CD4-positive, alpha-beta memory T cell (primary cell): ENCODE results near the gene CXCR6. TPM values are rescaled to one million over a fixed set of nuclear protein-coding genes. Genes with fewer than 3 reads are reported as not detected.

Source experiments
- CTCF ChIA-PET: fragments of 350-600 bp; sonication (Branson Sonifier 250); formaldehyde crosslinking; loops from one replicate; lab custom pipeline; 2021; ENCODE audit warnings: inconsistent platforms; ENCODE audit not compliant: partially characterized antibody; lab: Charles Lee
- POLR2A ChIA-PET: fragments of 350-600 bp; sonication (Branson Sonifier 250); formaldehyde crosslinking; loops from one replicate; lab custom pipeline; 2021; ENCODE audit not compliant: partially characterized antibody; lab: Charles Lee
- DNase-seq, 5 donors: peaks; one replicate each; pipeline versions ENCODE4 v3.0.0 to v3.0.0-alpha.2; 2020 to 2022; ENCODE audit warnings: mixed read lengths in 1 of 5
- H3K27ac ChIP-seq: one replicate; pipeline ENCODE4 v1.7.0; 2013; ENCODE audit warnings: low read depth, low read length
- H3K27me3 ChIP-seq: 2 replicates; pipeline ENCODE4 v1.7.0; 2013; ENCODE audit warnings: mild to moderate bottlenecking, low read length, moderate library complexity; ENCODE audit not compliant: insufficient read depth
- H3K36me3 ChIP-seq: 2 replicates; pipeline ENCODE4 v1.7.0; 2013; ENCODE audit warnings: mild to moderate bottlenecking, low read length, moderate library complexity; ENCODE audit not compliant: insufficient read depth
- H3K4me1 ChIP-seq: 2 replicates; pipeline ENCODE4 v1.7.0; 2013; ENCODE audit warnings: mild to moderate bottlenecking, low read length, moderate library complexity; ENCODE audit not compliant: insufficient read depth
- H3K4me3 ChIP-seq, 2 donors: one replicate each; pipeline ENCODE4 v1.7.0; 2013; ENCODE audit warnings: low read length in 2 of 2, mild to moderate bottlenecking in 1 of 2
- H3K9me3 ChIP-seq, 2 donors: one replicate each; pipeline ENCODE4 v1.7.0; 2013; ENCODE audit warnings: low read length in 2 of 2, control low read depth in 1 of 2; ENCODE audit not compliant: control insufficient read depth in 1 of 2
- H3K27ac Mint-ChIP-seq, 7 donors: one replicate each; pipeline ENCODE4 v1.8.0; 2020 to 2021; ENCODE audit warnings: mixed read lengths in 7 of 7, mild to moderate bottlenecking in 6 of 7, inconsistent platforms in 3 of 7, moderate library complexity in 3 of 7
- H3K27me3 Mint-ChIP-seq, 2 donors: one replicate each; pipeline ENCODE4 v1.8.0; 2020 to 2021; ENCODE audit warnings: mixed read lengths in 2 of 2
- H3K36me3 Mint-ChIP-seq, 2 donors: one replicate each; pipeline ENCODE4 v1.8.0; 2020 to 2021; ENCODE audit warnings: mixed read lengths in 2 of 2, inconsistent platforms in 1 of 2, mild to moderate bottlenecking in 1 of 2
- H3K4me1 Mint-ChIP-seq, 4 donors: one replicate each; pipeline ENCODE4 v1.8.0; 2020 to 2021; ENCODE audit warnings: mixed read lengths in 4 of 4, mild to moderate bottlenecking in 1 of 4
- H3K4me3 Mint-ChIP-seq, 8 donors: one replicate each; pipeline ENCODE4 v1.8.0; 2020 to 2021; ENCODE audit warnings: mixed read lengths in 8 of 8, mild to moderate bottlenecking in 7 of 8, moderate library complexity in 6 of 8, inconsistent platforms in 3 of 8
- H3K9me3 Mint-ChIP-seq, 8 donors: one replicate each; pipeline ENCODE4 v1.8.0; 2020 to 2021; ENCODE audit warnings: mixed read lengths in 8 of 8, mild to moderate bottlenecking in 5 of 8, inconsistent platforms in 3 of 8, moderate library complexity in 1 of 8
- intact Hi-C: fragments of 100-400 bp; cut with micrococcal nuclease; formaldehyde crosslinking; loops from one replicate; pipeline ENCODE4 v1.15.1; 2023
- polyA plus RNA-seq, 2 donors: library from polyadenylated mRNA; unstranded; fragments of 300-500 nt; fragmentation: Illumina TruSeq; gene quantifications; one replicate each; pipeline ENCODE4 v1.2.3, GENCODE V29; 2021
- total RNA-seq, 2 experiments: library from RNA; stranded (reverse); gene quantifications; one replicate each; pipeline ENCODE4 v1.2.3, GENCODE V29; 2021

The CXCR6 gene
- total and polyA plus RNA-seq, 4 experiments from 2014 or later: 6.1 to 13.6 (median 9.1) TPM

GRCh38 chr3:45984331-45985312 is 41.4 kb downstream of the CXCR6 start:
- H3K9me3 ChIP-seq: no peaks in the 10 kb centered on the region
- peaks cover 32 to 88% (median 58%) of the 10 kb centered on the region in 4 donors for H3K4me1 Mint-ChIP-seq
- H3K27me3 ChIP-seq: no peaks in the 10 kb centered on the region
- intact Hi-C loops: no loop called here
- POLR2A ChIA-PET: interaction anchor here (1.3 to 3.5 kb wide), 3 partner anchors 8 to 19 kb away, joined by 3 to 30 read pairs (median 4); partner anchors contain the start of gene FYCO1
- H3K27me3 Mint-ChIP-seq: no peaks in the 10 kb centered on the region
- no peaks in the 10 kb centered on the region for H3K9me3 Mint-ChIP-seq
- H3K4me3 Mint-ChIP-seq: no peak overlapping the region
- H3K4me1 ChIP-seq: peaks cover 64% of the 10 kb centered on the region
- no peak overlapping the region for H3K27ac ChIP-seq
- no peak overlapping the region for H3K4me3 ChIP-seq
- CTCF ChIA-PET: interaction anchor here (5.7 to 6.0 kb wide), 2 partner anchors 18 to 93 kb away, joined by 38 to 39 read pairs; no protein-coding TSS in a partner anchor
- DNase-seq: no peak
- H3K27ac Mint-ChIP-seq: peak overlapping the region in 6 of 7 donors; percentile 25 to 74 (median 60)
- peaks cover 38 to 69% of the 10 kb centered on the region in 2 donors for H3K36me3 Mint-ChIP-seq
- H3K36me3 ChIP-seq: peaks cover 44% of the 10 kb centered on the region

GRCh38 chr3:45985532-45986302 is 42.5 kb downstream of the CXCR6 start:
- Histone ChIP-seq H3K36me3 (peaks cover 40% of the 10 kb centered on the region), H3K4me3 (no peak overlapping the region), H3K27me3 (no peaks in the 10 kb centered on the region), H3K9me3 (no peaks in the 10 kb centered on the region), H3K4me1 (peaks cover 64% of the 10 kb centered on the region), H3K27ac (no peak overlapping the region)
- intact Hi-C loops: no loop called here
- peak overlapping the region in 4 of 7 donors; percentile 48 to 90 (median 76) for H3K27ac Mint-ChIP-seq
- no peaks in the 10 kb centered on the region for H3K9me3 Mint-ChIP-seq
- no peak for DNase-seq
- H3K4me1 Mint-ChIP-seq: peaks cover 40 to 88% (median 62%) of the 10 kb centered on the region in 4 donors
- H3K27me3 Mint-ChIP-seq: no peaks in the 10 kb centered on the region
- CTCF ChIA-PET: no interaction called here
- POLR2A ChIA-PET: interaction anchor here (1.3 to 3.5 kb wide), 3 partner anchors 9 to 20 kb away, joined by 3 to 30 read pairs (median 4); partner anchors contain the start of gene FYCO1
- H3K36me3 Mint-ChIP-seq: peaks cover 36 to 71% of the 10 kb centered on the region in 2 donors
- H3K4me3 Mint-ChIP-seq: no peak overlapping the region

- Histone ChIP-seq H3K36me3 (peaks cover 33% of the 10 kb centered on the region), H3K4me3 (no peak overlapping the region), H3K27me3 (no peaks in the 10 kb centered on the region), H3K27ac (no peak overlapping the region), H3K9me3 (no peaks in the 10 kb centered on the region), H3K4me1 (peaks cover 61% of the 10 kb centered on the region)
- Mint-ChIP-seq H3K27me3 (no peaks in the 10 kb centered on the region), H3K4me1 (peaks cover 40 to 87% (median 60%) of the 10 kb centered on the region in 4 donors), H3K27ac (peak overlapping the region in 6 of 7 donors; percentile 39 to 90 (median 59)), H3K4me3 (peak overlapping the region in 1 of 8 donors; percentile 39), H3K36me3 (peaks cover 32 to 67% of the 10 kb centered on the region in 2 donors), H3K9me3 (no peaks in the 10 kb centered on the region)
- ChIA-PET CTCF (no interaction called here), POLR2A (interaction anchor here (3.5 kb wide), 1 partner anchor 8 kb away, joined by 30 read pairs; the partner anchor contains the start of gene FYCO1)
- intact Hi-C loops: no loop called here
- no peak for DNase-seq
These were observed 43.2 kb downstream of the CXCR6 start for GRCh38 chr3:45986303-45986982.

GRCh38 chr3:45987368-45988291 is 44.4 kb downstream of the CXCR6 start:
- Histone ChIP-seq H3K9me3 (no peaks in the 10 kb centered on the region), H3K27ac (no peak overlapping the region), H3K4me1 (peaks cover 65% of the 10 kb centered on the region), H3K27me3 (no peaks in the 10 kb centered on the region), H3K4me3 (no peak overlapping the region), H3K36me3 (peaks cover 27% of the 10 kb centered on the region)
- POLR2A ChIA-PET: interaction anchor here (1.2 to 1.9 kb wide), 5 partner anchors 9 to 79 kb away, joined by 3 to 4 read pairs (median 4); partner anchors contain the start of gene FYCO1
- Mint-ChIP-seq H3K4me1 (peaks cover 49 to 91% (median 65%) of the 10 kb centered on the region in 4 donors), H3K36me3 (peaks cover 31 to 59% of the 10 kb centered on the region in 2 donors), H3K27ac (peak overlapping the region; percentile 8 to 85 (median 68)), H3K4me3 (peak overlapping the region in 2 of 8 donors; percentile 15 to 45), H3K27me3 (no peaks in the 10 kb centered on the region), H3K9me3 (no peaks in the 10 kb centered on the region)
- CTCF ChIA-PET: interaction anchor here (1.2 to 2.0 kb wide), 3 partner anchors 11 to 92 kb away, joined by 3 to 8 read pairs (median 5); no protein-coding TSS in a partner anchor
- DNase-seq: no peak
- intact Hi-C loops: no loop called here

GRCh38 chr3:45988362-45988761 is 45.1 kb downstream of the CXCR6 start:
- intact Hi-C loops: no loop called here
- ChIA-PET POLR2A (interaction anchor here (1.2 to 1.9 kb wide), 5 partner anchors 8 to 78 kb away, joined by 3 to 4 read pairs (median 4); partner anchors contain the start of gene FYCO1), CTCF (interaction anchor here (1.2 to 2.0 kb wide), 3 partner anchors 12 to 91 kb away, joined by 3 to 8 read pairs (median 5); no protein-coding TSS in a partner anchor)
- peak overlapping the region; percentile 4 to 79 (median 68) for H3K27ac Mint-ChIP-seq
- Histone ChIP-seq H3K27ac (no peak overlapping the region), H3K9me3 (no peaks in the 10 kb centered on the region), H3K4me1 (peaks cover 72% of the 10 kb centered on the region), H3K36me3 (peaks cover 20% of the 10 kb centered on the region), H3K27me3 (no peaks in the 10 kb centered on the region), H3K4me3 (no peak overlapping the region)
- peaks cover 25 to 53% of the 10 kb centered on the region in 2 donors for H3K36me3 Mint-ChIP-seq
- peak in 1 of 5 donors; percentile 43 for DNase-seq
- H3K4me1 Mint-ChIP-seq: peaks cover 57 to 91% (median 69%) of the 10 kb centered on the region in 4 donors
- no peaks in the 10 kb centered on the region for H3K27me3 Mint-ChIP-seq
- H3K9me3 Mint-ChIP-seq: no peaks in the 10 kb centered on the region
- peak overlapping the region in 2 of 8 donors; percentile 15 to 57 for H3K4me3 Mint-ChIP-seq
